CD4-positive, alpha-beta T cell treated with Interleukin-6 at 100 ng/mL for 8 hours (primary cell): Measurements from ENCODE around the gene TSC22D2.
A peak's percentile ranks its signal among the peaks of the same experiment; 100 is the strongest.

ENCODE experiments used
- DNase-seq: peaks from one replicate; pipeline ENCODE4 v3.0.0-alpha.2; 2020; ENCODE audit warnings: mixed read lengths, low spot score

TSC22D2 gene

DNA sequence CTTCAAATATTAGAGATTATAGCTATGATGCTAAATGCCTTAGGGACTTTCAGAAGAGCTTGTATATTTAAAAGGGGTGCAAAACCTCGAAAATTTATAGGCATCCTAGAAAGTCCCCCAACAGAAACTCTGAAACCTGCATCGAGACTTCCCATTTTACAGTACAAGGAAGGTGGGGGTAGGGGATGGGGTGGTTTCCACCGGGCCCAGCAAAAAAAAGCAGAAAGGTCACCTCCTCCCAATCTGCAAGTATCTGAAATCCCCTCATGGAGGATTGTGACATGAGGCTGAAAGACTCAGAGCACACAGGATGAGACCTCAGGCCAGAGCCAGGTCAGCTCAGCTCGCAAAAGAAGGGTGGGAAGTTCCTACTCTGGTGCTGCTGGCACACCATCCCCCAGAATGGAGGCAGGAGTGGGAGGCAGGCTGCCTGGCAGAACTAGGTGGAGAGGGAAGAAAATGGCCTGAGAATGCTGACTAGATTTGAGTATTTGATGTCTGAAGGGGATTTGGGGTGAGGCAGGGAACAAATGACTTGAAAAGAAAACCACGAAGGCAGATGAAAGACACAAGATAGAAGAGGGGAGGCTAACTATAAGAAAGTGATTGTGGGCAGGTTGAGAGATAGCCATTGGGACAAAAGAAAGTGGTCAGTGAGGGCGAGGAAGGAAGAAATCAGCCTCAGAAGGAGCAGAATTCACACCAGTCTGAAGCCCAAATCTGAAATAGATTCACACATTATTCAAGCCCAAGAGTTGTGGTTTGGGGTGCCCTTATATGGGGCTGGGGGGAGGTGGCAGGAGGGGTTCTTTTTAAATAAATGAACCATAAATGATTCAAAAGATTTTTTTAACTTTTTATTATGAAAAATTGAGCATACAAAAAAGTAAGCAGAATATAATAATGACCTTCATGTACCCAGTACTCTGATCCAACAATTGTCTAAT, 22.5 kb upstream of the TSC22D2 start:
- DNase-seq, result peak; percentile 6

GRCh38 chr3:150388498-150389418, 19.3 kb upstream of the TSC22D2 start:
- DNase-seq, result no peak

DNA sequence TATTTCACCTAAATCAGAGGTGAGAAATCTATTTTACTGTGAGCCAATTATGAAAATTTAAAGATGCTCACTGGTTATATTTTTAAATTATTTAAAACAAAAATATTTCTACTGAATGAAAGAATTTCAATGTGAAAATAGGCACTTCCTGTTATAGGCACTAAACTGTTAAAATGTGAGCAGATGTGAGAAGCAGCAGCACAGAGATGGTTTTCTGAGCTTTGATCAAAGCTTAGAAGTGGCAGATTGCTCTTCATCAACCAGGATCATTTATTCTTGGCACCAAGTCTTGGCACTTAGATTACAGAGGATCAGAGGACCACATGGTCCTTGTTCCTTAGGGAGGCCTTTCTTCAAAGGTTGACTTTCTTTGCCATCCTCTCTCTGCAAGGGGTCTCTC, 18.0 kb upstream of the TSC22D2 start:
- DNase-seq, result no peak

DNA sequence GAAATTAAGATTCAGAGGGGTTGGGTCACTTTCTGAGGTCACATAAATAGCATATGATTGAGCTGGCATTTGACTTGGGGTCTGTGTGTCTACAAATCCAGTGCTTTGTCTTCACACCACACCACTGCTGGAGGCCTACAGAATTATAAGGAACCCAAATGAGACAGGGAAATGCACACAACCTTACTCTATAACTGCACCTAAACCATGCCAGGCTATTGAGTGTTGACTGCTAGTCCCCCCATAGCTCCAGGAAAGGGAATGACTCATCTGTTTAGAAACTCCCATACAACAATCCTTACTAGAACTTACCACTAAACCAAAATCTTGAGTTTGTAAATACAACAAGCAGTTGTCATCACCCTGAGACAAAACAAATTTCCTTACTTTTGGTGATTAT, 16.9 kb upstream of the TSC22D2 start:
- DNase-seq, result no peak

DNA sequence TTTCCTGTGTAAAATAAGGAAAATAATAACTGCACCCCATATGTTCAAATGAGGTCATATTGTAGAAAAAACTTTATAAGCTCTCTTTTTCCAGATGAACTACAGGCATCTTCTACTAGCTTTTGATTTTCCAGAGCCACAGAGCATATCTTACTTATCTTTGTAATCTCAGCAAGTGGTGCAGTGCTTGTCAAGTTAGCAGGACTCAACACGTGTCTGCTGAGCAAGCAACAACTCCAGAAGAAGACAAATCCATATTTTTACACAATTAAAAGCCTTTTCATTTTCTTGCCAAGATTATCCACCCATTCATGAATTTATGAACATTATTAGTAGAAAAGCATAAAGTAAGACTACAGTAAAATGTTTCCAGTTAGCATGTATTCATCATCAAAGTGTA, 14.4 kb upstream of the TSC22D2 start:
- DNase-seq, result no peak

DNA sequence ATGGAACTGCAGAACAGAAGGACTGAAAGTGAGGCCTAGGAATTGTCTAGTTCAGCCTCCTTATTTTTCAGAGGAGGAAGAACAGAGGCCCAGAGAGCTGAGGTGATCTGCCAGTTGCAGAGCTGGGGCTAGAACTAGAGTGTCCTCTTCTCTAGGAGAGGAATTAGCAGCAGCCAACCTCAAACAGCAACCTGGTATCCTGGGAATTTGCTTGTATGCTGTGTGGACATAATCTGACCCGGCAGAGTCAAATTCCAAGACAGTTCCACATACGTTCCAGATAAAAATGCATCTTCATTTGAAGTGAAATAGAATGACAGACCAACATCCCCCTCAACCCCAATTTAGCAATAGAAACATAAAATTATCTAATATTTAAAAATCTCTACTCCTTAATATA, 13.5 kb upstream of the TSC22D2 start:
- no peak for DNase-seq

- DNase-seq, result no peak
These were observed 11.6 kb upstream of the TSC22D2 start for GRCh38 chr3:150396491-150396890.

DNA sequence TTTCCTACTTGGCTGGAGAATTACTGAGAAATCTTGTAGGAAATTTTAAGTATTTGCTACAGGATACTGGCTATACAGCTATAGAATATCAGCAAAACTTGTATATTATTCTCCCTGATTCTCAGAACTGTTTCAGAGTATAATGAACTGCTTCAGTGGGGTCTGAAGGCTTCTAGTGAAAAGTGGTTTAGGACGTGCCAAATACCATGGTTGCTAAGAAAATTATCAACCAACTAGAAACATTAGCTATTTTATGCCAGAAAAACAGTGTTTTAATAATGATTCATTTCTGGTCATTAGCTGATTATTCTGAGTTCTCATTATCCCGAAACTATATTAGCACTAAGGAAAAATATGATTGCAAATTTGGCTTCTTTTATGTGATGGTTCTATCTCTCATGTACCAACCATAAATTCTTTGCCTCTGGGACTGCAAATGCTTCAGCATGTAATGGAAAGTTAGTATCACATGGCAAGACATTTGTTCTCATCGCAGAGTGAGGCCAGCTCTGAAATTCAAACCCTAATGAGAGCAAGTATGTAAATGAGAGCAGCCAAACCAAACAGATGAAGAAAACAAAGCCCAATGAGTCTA, 11.0 kb upstream of the TSC22D2 start:
- DNase-seq, result no peak

DNA sequence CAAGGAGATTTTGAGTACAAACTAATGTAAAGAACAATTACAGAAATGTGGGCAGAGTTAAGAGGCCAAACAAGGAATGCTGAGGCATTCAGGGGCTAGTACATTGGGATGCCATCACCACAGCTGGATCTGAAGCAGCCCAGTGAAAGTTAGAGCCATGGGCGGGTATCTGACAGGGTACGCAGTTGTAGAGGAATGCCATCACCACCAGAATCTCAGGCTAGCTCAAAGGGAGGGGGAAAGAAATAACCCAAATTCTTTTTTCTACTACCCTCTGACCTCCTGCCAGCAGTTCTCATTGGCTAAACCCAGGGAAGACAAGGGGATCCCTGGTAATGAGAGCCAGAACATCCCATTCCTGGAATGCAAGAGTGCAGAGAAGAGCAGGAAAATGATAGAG, 9.0 kb upstream of the TSC22D2 start:
- DNase-seq, result no peak

DNA sequence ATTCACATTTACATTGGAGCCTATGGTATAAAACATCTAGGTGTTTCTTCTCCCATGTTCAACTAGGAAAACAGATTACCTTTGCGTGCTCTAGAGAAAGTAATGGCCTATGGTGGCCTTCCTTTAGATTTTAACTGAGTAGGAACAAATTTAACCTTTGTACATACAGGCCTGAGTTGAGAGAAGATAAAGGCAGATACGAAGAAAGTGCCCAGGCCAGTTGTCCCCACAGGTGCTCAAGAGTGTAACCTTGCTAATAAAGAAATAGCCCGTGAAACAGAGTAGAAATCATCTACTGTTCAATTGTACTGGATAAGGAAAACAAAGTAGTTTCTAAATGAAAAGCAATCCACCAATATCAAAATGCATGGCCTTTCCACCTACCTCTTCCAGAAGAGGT, 6.8 kb upstream of the TSC22D2 start:
- no peak for DNase-seq

GRCh38 chr3:150402217-150402616, 5.9 kb upstream of the TSC22D2 start:
- no peak for DNase-seq

DNA sequence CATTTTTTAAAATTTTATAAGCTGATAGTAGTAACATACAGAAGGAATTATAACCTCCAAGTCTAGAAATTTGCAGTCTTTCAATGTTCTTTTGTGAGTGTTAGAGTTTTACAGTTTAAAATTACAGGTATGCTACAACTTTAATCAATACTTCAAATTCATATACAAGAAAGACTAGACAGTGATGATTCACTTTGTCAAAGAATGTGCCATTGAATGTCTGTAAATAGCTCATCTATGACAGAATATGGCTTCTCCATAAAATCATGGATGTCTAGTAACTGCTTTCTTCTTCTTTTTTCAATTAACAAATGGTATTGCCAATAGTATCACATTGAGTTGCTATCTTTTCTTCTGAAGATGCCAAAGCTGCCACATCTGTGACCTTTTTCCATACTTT, 4.1 kb upstream of the TSC22D2 start:
- DNase-seq, result no peak

DNA sequence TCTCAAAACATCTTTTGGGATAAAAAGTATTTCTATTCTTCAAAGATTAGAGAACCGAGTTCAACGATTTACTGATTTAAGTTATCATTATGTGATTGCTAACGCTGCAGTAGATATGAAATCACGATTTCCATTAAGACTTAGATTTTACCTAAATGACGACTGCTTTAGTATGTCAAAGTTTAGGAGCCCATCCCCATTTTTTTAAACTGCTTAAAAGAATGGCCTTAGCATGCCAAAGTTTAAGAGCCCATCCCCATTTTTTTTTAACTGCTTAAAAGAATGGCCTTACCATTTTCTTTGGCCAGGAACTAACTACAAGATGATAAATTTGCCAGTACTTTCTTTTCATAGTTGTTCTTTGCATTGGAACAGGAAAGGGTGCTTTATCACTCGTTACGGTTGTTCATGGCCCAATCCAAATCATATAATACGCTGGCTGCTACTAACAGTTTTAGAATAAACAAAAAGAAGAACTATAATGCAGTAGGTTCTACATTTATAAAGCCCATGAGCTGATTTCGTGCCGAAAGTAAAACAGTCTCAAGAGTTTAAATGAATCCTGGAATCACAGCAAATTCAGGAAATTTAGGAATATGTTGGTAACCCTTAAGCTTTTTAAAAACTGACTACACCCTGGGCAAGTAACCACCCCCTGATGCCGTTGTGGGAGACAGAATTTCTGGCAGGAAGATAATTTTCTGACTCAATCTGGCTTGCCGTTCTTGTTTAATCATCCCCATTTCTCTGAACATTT, 869 bp upstream of the TSC22D2 start:
- DNase-seq, result no peak

DNA sequence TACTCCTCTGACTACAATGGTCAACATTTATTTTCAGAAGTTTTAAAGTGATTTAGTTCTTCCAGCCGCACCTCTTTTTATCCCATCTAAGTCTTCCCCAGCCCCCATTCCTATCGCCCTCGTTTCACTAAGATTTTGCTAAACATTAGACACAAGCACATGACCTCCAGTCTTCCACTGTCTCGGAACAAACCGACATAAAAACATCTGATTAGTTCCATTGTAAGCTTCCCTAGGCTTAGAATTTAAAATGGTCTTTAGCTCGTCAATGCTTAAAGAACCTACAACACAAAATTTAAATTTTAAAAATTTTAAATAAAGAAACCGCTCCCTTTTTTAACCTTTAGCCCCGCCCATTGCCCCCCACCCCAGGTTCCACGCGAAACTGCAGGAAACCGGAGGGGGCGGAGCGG, 284 bp upstream of the TSC22D2 start:
- no peak for DNase-seq

DNA sequence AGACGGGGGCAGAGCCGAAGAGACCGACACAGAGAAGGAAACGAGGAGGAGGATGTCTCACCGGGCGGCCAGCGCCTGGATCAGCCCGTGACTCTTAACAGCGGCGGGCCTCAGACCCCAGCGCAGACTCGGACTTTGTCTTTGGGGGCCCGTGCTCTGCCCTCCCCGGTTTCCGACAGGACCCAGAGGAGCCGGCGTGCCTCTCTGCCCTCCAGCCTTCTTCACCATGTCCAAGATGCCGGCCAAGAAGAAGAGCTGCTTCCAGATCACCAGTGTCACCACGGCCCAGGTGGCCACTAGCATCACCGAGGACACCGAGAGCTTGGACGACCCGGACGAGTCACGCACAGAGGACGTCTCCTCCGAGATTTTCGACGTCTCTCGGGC, 1.0 kb downstream of the TSC22D2 start:
- no peak for DNase-seq

- peak; percentile 50 for DNase-seq
These were observed 1.6 kb downstream of the TSC22D2 start for GRCh38 chr3:150409512-150410310.

- peak; percentile 18 for DNase-seq
These were observed 2.4 kb downstream of the TSC22D2 start for GRCh38 chr3:150410311-150411105.

DNA sequence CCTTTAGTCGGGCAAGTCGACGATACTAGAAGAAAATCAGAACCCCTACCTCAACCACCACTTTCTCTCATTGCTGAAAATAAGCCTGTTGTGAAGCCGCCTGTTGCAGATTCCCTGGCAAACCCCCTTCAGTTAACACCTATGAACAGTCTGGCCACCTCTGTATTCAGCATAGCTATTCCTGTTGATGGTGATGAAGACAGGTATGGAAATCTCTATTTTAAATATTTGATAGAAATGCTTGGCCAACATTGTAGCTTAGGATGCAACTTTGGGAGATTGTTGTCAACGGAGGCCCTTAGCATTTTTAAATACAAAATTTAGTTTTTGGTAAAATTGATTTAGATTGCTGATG, 3.0 kb downstream of the TSC22D2 start:
- DNase-seq, result no peak

DNA sequence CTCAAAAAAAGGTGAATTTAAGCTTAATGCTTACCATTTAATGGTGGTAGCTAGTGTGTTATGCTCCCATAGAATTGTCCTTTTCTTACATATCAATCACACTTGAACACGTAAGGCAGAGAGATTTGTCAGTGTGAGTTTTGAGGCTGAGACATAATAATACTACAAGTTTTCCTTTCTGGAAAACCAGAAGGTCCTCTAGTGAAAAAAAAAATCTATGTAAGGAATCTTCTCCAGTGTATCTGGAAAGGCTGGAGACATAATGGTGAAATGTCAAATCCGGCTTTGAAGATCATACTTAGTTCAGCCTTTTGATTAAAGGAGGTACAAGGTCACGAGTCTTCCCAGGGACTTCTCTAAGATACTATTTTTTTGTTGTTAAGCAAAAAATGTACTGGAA, 3.4 kb downstream of the TSC22D2 start:
- DNase-seq, result no peak

DNA sequence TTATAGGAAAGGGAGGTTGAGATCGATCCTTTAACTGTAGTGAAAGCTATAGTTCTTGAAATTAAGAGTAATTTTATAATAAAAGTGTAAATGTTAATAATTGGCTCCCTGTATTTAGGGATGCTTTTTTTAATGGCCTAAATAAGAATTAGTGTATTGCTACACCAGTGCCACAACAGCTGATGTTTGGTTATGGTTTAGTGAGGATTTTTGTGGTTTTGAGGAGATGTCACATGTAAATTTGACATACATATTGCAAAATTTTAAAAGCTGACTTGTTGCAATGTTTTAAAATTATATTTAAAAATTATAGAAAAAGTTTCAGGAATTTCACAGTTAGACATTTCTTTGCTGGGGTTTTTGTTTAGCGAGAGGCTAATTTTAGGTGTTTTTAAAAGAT, 3.9 kb downstream of the TSC22D2 start:
- no peak for DNase-seq
